ENCODE results near the gene NOX4. TPM values are rescaled to one million over a fixed set of nuclear protein-coding genes. Genes with fewer than 3 reads are reported as not detected.
"Not testable (repeated sequence)": the region's sequence is repeated elsewhere in the genome, so short reads cannot be mapped to it uniquely, and the experiment has no call there.

NOX4 gene
- total and polyA plus RNA-seq, 10 of the 15 experiments (the other 5 are each of a cell fraction or from before 2014, with no cell fraction given) = not detected

- Histone ChIP-seq H3K9me3 (replicated peaks; ENCODE audit: control insufficient read depth, insufficient read depth, low read length) (no peaks in the 10 kb centered on the region; the same call in 2 of the 3 replicates), H3K9ac (ENCODE audit: control insufficient read depth, insufficient read depth, low read length) (no peak overlapping the region), H3K36me3 (ENCODE audit: control insufficient read depth in 2 of 2, insufficient read depth in 2 of 2, low read length in 1 of 2) (no peaks in the 10 kb centered on the region), H3K4me2 (ENCODE audit: control insufficient read depth, insufficient read depth) (no peak overlapping the region), H3K4me1 (ENCODE audit: control insufficient read depth, insufficient read depth, low read length) (no peaks in the 10 kb centered on the region), H4K20me1 (ENCODE audit: control insufficient read depth, insufficient read depth) (no peaks in the 10 kb centered on the region), H3K4me3 (no peak overlapping the region), H3K27ac (ENCODE audit: control insufficient read depth, insufficient read depth) (no peak overlapping the region), H3K79me2 (ENCODE audit: control insufficient read depth, insufficient read depth, low read length) (no peaks in the 10 kb centered on the region), H2AFZ (ENCODE audit: control insufficient read depth, low read depth, low read length) (no peak overlapping the region), H3K27me3 (replicated peaks in 1 of 2; ENCODE audit: control insufficient read depth in 2 of 2, insufficient read depth in 2 of 2, low read length in 1 of 2) (no peaks in the 10 kb centered on the region)
- SMC1A ChIA-PET (ENCODE audit: uncharacterized antibody, unreplicated experiment) = no interaction called here
- intact Hi-C loops (cut with micrococcal nuclease; ENCODE audit: unreplicated experiment) (no loop called here), in situ Hi-C loops (cut with MboI) (no loop called here)
- ATAC-seq (no peak), DNase-seq (ENCODE audit: low read depth, low spot score) (no peak), FAIRE-seq (no peak)
- RAD21 ChIA-PET (ENCODE audit: unreplicated experiment) = no interaction called here
- CTCF ChIA-PET = no interaction called here
- POLR2A ChIA-PET = no interaction called here
- WGBS (ENCODE audit: insufficient coverage, insufficient replicate concordance, low lambda C conversion rate, missing lambda C conversion rate) = 3% methylated on average over 3 of the region's 3 CpGs
- no peak for TF ChIP-seq E2F4 (IDR thresholded peaks at IDR 0.05; ENCODE audit: low read depth, low read length)
- TF ChIP-seq ATF2 (IDR thresholded peaks at IDR 0.05; ENCODE audit: low read length) = no peak
- TF ChIP-seq RAD21 (IDR thresholded peaks at IDR 0.05; ENCODE audit: insufficient read depth, low read depth, low read length) = no peak
- no peak for TF ChIP-seq HDGF (IDR thresholded peaks at IDR 0.05)
- no peak for TF ChIP-seq MAX (IDR thresholded peaks at IDR 0.05; ENCODE audit: low read depth, low read length)
- TF ChIP-seq KDM1A (IDR thresholded peaks at IDR 0.05; ENCODE audit: borderline replicate concordance) = no peak
- no peak for TF ChIP-seq NR2C2 (IDR thresholded peaks at IDR 0.05; ENCODE audit: borderline replicate concordance, control insufficient read depth, insufficient read length, low read depth)
- no peak for TF ChIP-seq ZNF622 (IDR thresholded peaks at IDR 0.05)
- TF ChIP-seq SREBF1 (IDR thresholded peaks at IDR 0.05; ENCODE audit: low read length) = no peak
- TF ChIP-seq TCF3 (IDR thresholded peaks at IDR 0.05; ENCODE audit: borderline replicate concordance, insufficient read depth, low read depth, low read length) = no peak
- TF ChIP-seq E2F8 (IDR thresholded peaks at IDR 0.05; ENCODE audit: low read depth, partially characterized antibody) = no peak
- no TSS peak for BruUV-seq (replicated peaks)
Observed at GRCh38 chr11:89381094-89381493, 110.1 kb downstream of the NOX4 start.

DNA sequence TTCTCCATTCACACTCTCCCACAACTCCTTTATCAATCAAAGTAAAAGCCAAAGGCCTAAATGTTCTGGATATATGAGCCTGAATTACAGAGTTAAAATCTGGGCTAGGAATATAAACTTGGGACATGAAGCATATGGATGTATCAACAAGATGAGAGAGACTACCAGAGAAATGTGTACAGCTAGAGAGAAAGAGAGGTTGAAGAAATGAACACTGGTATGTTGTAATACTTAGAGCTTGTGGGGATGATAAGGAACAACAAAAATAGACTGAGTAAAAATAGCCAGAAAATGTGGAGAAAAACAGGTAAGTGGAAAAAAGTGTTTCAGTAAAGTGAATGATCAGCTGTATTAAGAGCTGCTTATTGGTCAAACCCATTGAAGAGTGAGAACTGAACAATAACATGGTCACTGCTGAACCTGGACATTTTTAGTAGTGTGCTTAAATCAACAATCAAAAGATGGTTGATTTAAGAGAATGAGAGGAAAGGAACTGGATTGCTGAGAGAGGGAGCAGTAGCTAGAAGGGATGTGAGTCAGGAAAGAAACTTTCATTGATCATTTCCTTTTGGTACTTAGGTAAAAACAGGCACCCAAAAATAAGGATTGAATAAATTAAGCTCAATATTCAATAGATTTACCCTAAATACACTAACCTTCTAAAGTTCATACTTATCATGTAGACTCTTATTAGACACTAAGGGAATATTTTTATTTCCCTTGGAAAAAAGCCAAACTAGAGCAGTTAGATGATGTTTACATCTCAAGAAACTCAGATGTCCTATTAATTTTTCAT is 111.0 kb downstream of the NOX4 start:
- H3K79me2 ChIP-seq (ENCODE audit: control insufficient read depth, insufficient read depth, low read length); H3K4me1 ChIP-seq (ENCODE audit: control insufficient read depth, insufficient read depth, low read length); H3K9me3 ChIP-seq (replicated peaks; ENCODE audit: control insufficient read depth, insufficient read depth, low read length); BruUV-seq (replicated peaks); ATAC-seq; DNase-seq (ENCODE audit: low read depth, low spot score); POLR2A ChIA-PET; H2AFZ ChIP-seq (ENCODE audit: control insufficient read depth, low read depth, low read length); in situ Hi-C loops (cut with MboI); H3K4me2 ChIP-seq (ENCODE audit: control insufficient read depth, insufficient read depth); H3K4me3 ChIP-seq; H4K20me1 ChIP-seq (ENCODE audit: control insufficient read depth, insufficient read depth); H3K36me3 ChIP-seq (ENCODE audit: control insufficient read depth in 2 of 2, insufficient read depth in 2 of 2, low read length in 1 of 2); H3K27me3 ChIP-seq (replicated peaks in 1 of 2; ENCODE audit: control insufficient read depth in 2 of 2, insufficient read depth in 2 of 2, low read length in 1 of 2); SMC1A ChIA-PET (ENCODE audit: uncharacterized antibody, unreplicated experiment); H3K27ac ChIP-seq (ENCODE audit: control insufficient read depth, insufficient read depth); CTCF ChIA-PET; H3K9ac ChIP-seq (ENCODE audit: control insufficient read depth, insufficient read depth, low read length); intact Hi-C loops (cut with micrococcal nuclease; ENCODE audit: unreplicated experiment); RAD21 ChIA-PET (ENCODE audit: unreplicated experiment): not testable (repeated sequence)
- FAIRE-seq = peak; percentile 66

All from GM12878 (cell line).